Measurements from ENCODE around the gene POLN. TPM values are rescaled to one million over a fixed set of nuclear protein-coding genes. Genes with fewer than 3 reads are reported as not detected.
"Not testable (repeated sequence)": the region's sequence is repeated elsewhere in the genome, so short reads cannot be mapped to it uniquely, and the experiment has no call there.

The POLN gene
- total RNA-seq, 1 donor from 2014 or later, result 8.4 TPM

GRCh38 chr4:2042204-2042946 lies 199.5 kb downstream of the POLN start:
- no peak for DNase-seq (ENCODE audit: low spot score)

GRCh38 chr4:2041239-2042130 lies 200.4 kb downstream of the POLN start:
- peak; percentile 80 for DNase-seq (ENCODE audit: low spot score)

GRCh38 chr4:2040391-2041238 lies 201.3 kb downstream of the POLN start:
- no peak for DNase-seq (ENCODE audit: low spot score)

- no peak for DNase-seq (ENCODE audit: low spot score)
Measured at GRCh38 chr4:2036866-2037265, 205.1 kb downstream of the POLN start.

- DNase-seq (ENCODE audit: low spot score), result no peak
Measured at GRCh38 chr4:2036327-2036726, 205.6 kb downstream of the POLN start.

- not testable (repeated sequence) for DNase-seq (ENCODE audit: low spot score)
Measured at GRCh38 chr4:2031161-2031560, 210.8 kb downstream of the POLN start.

GRCh38 chr4:2027120-2027519 lies 214.8 kb downstream of the POLN start:
- not testable (repeated sequence) for DNase-seq (ENCODE audit: low spot score)

- no peak for DNase-seq (ENCODE audit: low spot score)
Measured at GRCh38 chr4:2025817-2026216, 216.1 kb downstream of the POLN start.

- DNase-seq (ENCODE audit: low spot score), result no peak
Measured at GRCh38 chr4:2024683-2025082, 217.2 kb downstream of the POLN start.

Other genes starting within 250 kb of the POLN start
- 8.4 TPM for gene NELFA, start 233.1 kb downstream of the POLN start, total RNA-seq (ENCODE audit: insufficient read depth, low replicate concordance)
- gene NAT8L, start 182.8 kb downstream of the POLN start, total RNA-seq (ENCODE audit: insufficient read depth, low replicate concordance), result 0.48 TPM
- 17.1 TPM for gene HAUS3, start within 50 bp of the POLN start, total RNA-seq (ENCODE audit: insufficient read depth, low replicate concordance)
- gene MXD4, start 20.0 kb upstream of the POLN start, total RNA-seq (ENCODE audit: insufficient read depth, low replicate concordance), result 30.1 TPM
- gene ZFYVE28, start 176.5 kb upstream of the POLN start, total RNA-seq (ENCODE audit: insufficient read depth, low replicate concordance), result 6.3 TPM
- gene CFAP99, start 176.8 kb upstream of the POLN start, total RNA-seq (ENCODE audit: insufficient read depth, low replicate concordance), result not detected
- gene RNF4, start 227.0 kb upstream of the POLN start, total RNA-seq (ENCODE audit: insufficient read depth, low replicate concordance), result 40.7 TPM

All from umbilical cord (tissue), 2 donors.